HepG2 (cell line): ENCODE results near the gene RFX7. TPM values are rescaled to one million over a fixed set of nuclear protein-coding genes. Genes with fewer than 3 reads are reported as not detected.

Source experiments
- ATAC-seq: fragments of 200-7000 bp; cut with Tn5 transposase; 3 replicates; pipeline ENCODE4 v1.9.1; 2020; ENCODE audit warnings: mild to moderate bottlenecking, moderate library complexity
- BruUV-seq: library from RNA; stranded (reverse); fragments of 400-500 nt; replicated peaks from 2 replicates; lab custom pipeline; 2021; lab: Mats Ljungman, UMichigan
- CTCF ChIA-PET: fragments of 300-600 bp; formaldehyde crosslinking; extraction: SDS; loops from one replicate; lab custom pipeline; 2021; ENCODE audit warnings: low total read pairs, inconsistent platforms, low intra/inter-chr PET ratio; lab: Yijun Ruan, JAX
- POLR2A ChIA-PET: fragments of 350-600 bp; sonication (Branson Sonifier 250); formaldehyde crosslinking; loops from one replicate; lab custom pipeline; 2020; ENCODE audit warnings: antibody characterized with exemption, inconsistent platforms; lab: Yijun Ruan, JAX
- DNase-seq: peaks from one replicate; pipeline ENCODE4 v3.0.0-alpha.2; 2015; ENCODE audit warnings: low spot score
- FAIRE-seq: peaks from 3 replicates; lab custom pipeline; 2011; peaks lifted over from hg19 to GRCh38; lab: Jason Lieb, UNC
- H2AFZ ChIP-seq: one replicate; pipeline ENCODE4 v1.6.1; 2011; ENCODE audit warnings: low read length, inconsistent platforms
- H3K27ac ChIP-seq: fragments of 300-600 bp; 3 replicates; pipeline ENCODE4 v1.8.0; 2011; ENCODE audit warnings: mixed run types, mild to moderate bottlenecking, mixed read lengths, low read length, inconsistent platforms; ENCODE audit not compliant: insufficient read depth; ENCODE audit errors: extremely low read length
- H3K27me3 ChIP-seq, 2 experiments: fragments of 200-600 bp in 1 of 2; 2 replicates in 1 of 2; 3 replicates in 1 of 2; pipeline versions ENCODE4 v1.6.0 to v1.8.0; 2011; ENCODE audit warnings: low read length in 2 of 2, mild to moderate bottlenecking in 2 of 2, moderate library complexity in 2 of 2, inconsistent platforms in 1 of 2; ENCODE audit not compliant: insufficient read depth in 2 of 2, control insufficient read depth in 1 of 2
- H3K36me3 ChIP-seq, 2 experiments: fragments of 200-600 bp in 1 of 2; replicated peaks in 1 of 2; 2 replicates in 1 of 2; 3 replicates in 1 of 2; pipeline versions ENCODE4 v1.5.1 to v1.8.0; 2011; ENCODE audit warnings: low read length in 2 of 2, inconsistent platforms in 1 of 2; ENCODE audit not compliant: insufficient read depth in 2 of 2, control insufficient read depth in 1 of 2
- H3K4me1 ChIP-seq: 2 replicates; pipeline ENCODE4 v1.5.1; 2012; ENCODE audit warnings: low read length, inconsistent platforms; ENCODE audit not compliant: insufficient read depth
- H3K4me2 ChIP-seq: 2 replicates; pipeline ENCODE4 v1.6.0; 2011; ENCODE audit warnings: low read depth, low read length, inconsistent platforms
- H3K4me3 ChIP-seq, 3 experiments: fragments of 200-600 bp in 1 of 3; sonication (generic), shearing (Covaris generic) in 1 of 3; replicated peaks in 1 of 3; 2 replicates each; pipeline ENCODE4 v1.5.1; 2011 to 2016; ENCODE audit warnings: low read length in 3 of 3, inconsistent platforms in 2 of 3, low read depth in 2 of 3, mild to moderate bottlenecking in 2 of 3, control low read depth in 1 of 3, mixed read lengths in 1 of 3; ENCODE audit not compliant: insufficient read depth in 1 of 3
- H3K79me2 ChIP-seq: one replicate; pipeline ENCODE4 v1.6.1; 2011; ENCODE audit warnings: low read length, inconsistent platforms; ENCODE audit not compliant: insufficient read depth
- H3K9ac ChIP-seq: 2 replicates; pipeline ENCODE4 v1.6.0; 2011; ENCODE audit warnings: mild to moderate bottlenecking, low read depth, low read length, inconsistent platforms; ENCODE audit not compliant: insufficient read depth
- H3K9me3 ChIP-seq: 2 replicates; pipeline ENCODE4 v1.5.1; 2012; ENCODE audit warnings: mild to moderate bottlenecking, low read length
- H4K20me1 ChIP-seq: 2 replicates; pipeline ENCODE4 v1.6.0; 2011; ENCODE audit warnings: inconsistent platforms, mild to moderate bottlenecking, low read length, moderate library complexity; ENCODE audit not compliant: insufficient read depth
- GMEB1 ChIP-seq: sonication (generic); formaldehyde crosslinking; IDR thresholded peaks from 2 replicates; pipeline ENCODE4 v1.5.1; 2020; ENCODE audit warnings: missing genetic modification reagents, mild to moderate bottlenecking, borderline replicate concordance
- HES4 ChIP-seq: sonication (generic); formaldehyde crosslinking; IDR thresholded peaks from 2 replicates; pipeline ENCODE4 v1.9.0; 2021; ENCODE audit warnings: mild to moderate bottlenecking, missing genetic modification reagents, borderline replicate concordance
- HOXA7 ChIP-seq: sonication (generic); formaldehyde crosslinking; IDR thresholded peaks from 2 replicates; pipeline ENCODE4 v1.8.1; 2022; ENCODE audit warnings: mild to moderate bottlenecking, missing genetic modification reagents, moderate library complexity
- KDM2A ChIP-seq: sonication (generic); formaldehyde crosslinking; IDR thresholded peaks from 2 replicates; pipeline ENCODE4 v1.4.0; 2020; ENCODE audit warnings: low read depth, missing genetic modification reagents, borderline replicate concordance
- NCOR1 ChIP-seq: fragments of 200-600 bp; sonication (generic); IDR thresholded peaks from 2 replicates; pipeline ENCODE4 v1.7.0; 2017; ENCODE audit warnings: antibody characterized with exemption, low read length, borderline replicate concordance
- NKX3-1 ChIP-seq: sonication (generic); formaldehyde crosslinking; IDR thresholded peaks from 2 replicates; pipeline ENCODE4 v1.5.0; 2020; ENCODE audit warnings: missing genetic modification reagents
- SALL2 ChIP-seq: sonication (generic); formaldehyde crosslinking; IDR thresholded peaks from 2 replicates; pipeline ENCODE4 v1.8.1; 2023; ENCODE audit warnings: mild to moderate bottlenecking, missing genetic modification reagents, inconsistent platforms
- STAT6 ChIP-seq: sonication (generic); formaldehyde crosslinking; IDR thresholded peaks from 2 replicates; pipeline ENCODE4 v1.4.0; 2020; ENCODE audit warnings: missing genetic modification reagents, mild to moderate bottlenecking, borderline replicate concordance
- ZBTB20 ChIP-seq: sonication (generic); formaldehyde crosslinking; IDR thresholded peaks from 2 replicates; pipeline ENCODE4 v1.8.1; 2023; ENCODE audit warnings: missing genetic modification reagents, low read depth, mild to moderate bottlenecking, borderline replicate concordance
- ZNF329 ChIP-seq: sonication (generic); formaldehyde crosslinking; IDR thresholded peaks from 2 replicates; pipeline ENCODE4 v1.9.0; 2021; ENCODE audit warnings: low read depth, mild to moderate bottlenecking, missing genetic modification reagents
- ZNF570 ChIP-seq: sonication (generic); formaldehyde crosslinking; IDR thresholded peaks from 2 replicates; pipeline ENCODE4 v1.4.0; 2020; ENCODE audit warnings: mild to moderate bottlenecking, missing genetic modification reagents, borderline replicate concordance
- ZNF761 ChIP-seq: sonication (generic); formaldehyde crosslinking; conservative IDR thresholded peaks from 2 replicates; pipeline ENCODE4 v1.4.0; 2020; ENCODE audit warnings: mild to moderate bottlenecking, missing genetic modification reagents
- ZNF83 ChIP-seq: sonication (generic); formaldehyde crosslinking; IDR thresholded peaks from 2 replicates; pipeline ENCODE4 v1.4.0; 2020; ENCODE audit warnings: missing genetic modification reagents, mild to moderate bottlenecking, borderline replicate concordance
- WGBS: methylation state at CpG from one replicate; pipeline ENCODE4 v1.1.6; 2017; ENCODE audit warnings: low lambda C conversion rate; 5-methylcytosine and 5-hydroxymethylcytosine counted together
- in situ Hi-C: cut with HindIII; loops from 2 replicates; pipeline ENCODE4 v1.10.0; 2017; ENCODE audit warnings: low pct_unique_long_range_greater_than_20kb; ENCODE audit not compliant: extremely low pct_ligation_motif_present
- intact Hi-C: fragments of 100-400 bp; cut with micrococcal nuclease; formaldehyde crosslinking; loops from one replicate; pipeline ENCODE4 v1.10.0; 2022; ENCODE audit not compliant: unreplicated experiment
- polyA plus RNA-seq, 8 experiments: library from polyadenylated mRNA; depleted of rRNA in 3 of 8; stranded (reverse) in 7 of 8; unstranded in 1 of 8; fragments of >200 nt; fragmentation: Illumina TruSeq in 4 of 8; extraction: Trizol in 4 of 8; gene quantifications; 2 replicates each; pipeline versions ENCODE4 v1.2.1 to v1.2.3, GENCODE V29; 2011 to 2016; ENCODE audit warnings: low read depth in 4 of 8, missing spikeins in 1 of 8, mixed read lengths in 1 of 8; ENCODE audit not compliant: insufficient read depth in 1 of 8
- total RNA-seq, 5 experiments: library from RNA; depleted of rRNA; stranded (reverse); fragments of >200 nt; fragmentation: Illumina TruSeq; extraction: Trizol; gene quantifications; 2 replicates each; pipeline ENCODE4 v1.2.3, GENCODE V29; 2016; ENCODE audit warnings: low read depth in 1 of 5
- TF ChIP-seq, protein P1 (sequence below): IDR thresholded peaks from 2 replicates; pipeline ENCODE4 v1.6.1; 2016

The RFX7 gene
- total and polyA plus RNA-seq, 2 of the 13 experiments (the other 11 are each of a cell fraction or from before 2014, with no cell fraction given), result 8.5 to 10.4 TPM

DNA sequence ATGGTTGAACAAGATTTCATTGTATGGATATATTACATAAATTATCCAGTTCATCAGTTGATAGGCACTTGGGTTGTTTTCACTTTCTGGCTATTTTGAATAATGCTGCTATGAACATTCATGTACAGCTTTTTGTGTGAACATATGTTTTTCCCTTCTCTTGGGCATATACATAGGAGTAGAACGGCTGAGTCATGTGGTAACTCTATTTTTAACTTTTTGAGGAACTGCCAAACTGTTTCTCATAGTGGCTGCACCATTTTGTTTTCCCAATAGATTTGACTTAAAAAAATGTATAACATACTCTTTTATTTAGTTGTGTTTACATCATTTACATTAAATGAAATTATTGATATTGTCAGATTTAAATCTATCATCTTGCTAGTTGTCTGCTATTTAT is 28.8 kb upstream of the RFX7 start:
- no peaks in the 10 kb centered on the region for H3K4me1 ChIP-seq
- intact Hi-C loops, result no loop called here
- 4% methylated on average over 1 of the region's 1 CpG for WGBS
- no peak for ATAC-seq
- H3K9ac ChIP-seq, result no peak overlapping the region
- no peaks in the 10 kb centered on the region; a peak in 1 of 5 replicates for H3K27me3 ChIP-seq
- no peak for DNase-seq
- H2AFZ ChIP-seq, result no peak overlapping the region
- ChIA-PET CTCF (no interaction called here), POLR2A (no interaction called here)
- H3K4me2 ChIP-seq, result no peak overlapping the region
- no peak overlapping the region for H3K27ac ChIP-seq
- H3K4me3 ChIP-seq, result no peak overlapping the region
- no peak for FAIRE-seq
- no TSS peak for BruUV-seq
- H3K9me3 ChIP-seq, result no peaks in the 10 kb centered on the region
- H3K79me2 ChIP-seq, result no peaks in the 10 kb centered on the region
- no peaks in the 10 kb centered on the region for H3K36me3 ChIP-seq
- in situ Hi-C loops, result no loop called here
- no peaks in the 10 kb centered on the region for H4K20me1 ChIP-seq
- no peak for TF ChIP-seq ZNF761 (CRISPR knock-in tag)
- TF ChIP-seq ZNF329 (CRISPR knock-in tag), result no peak
- TF ChIP-seq KDM2A (CRISPR knock-in tag), result no peak
- TF ChIP-seq SALL2 (CRISPR knock-in tag), result no peak
- no peak for TF ChIP-seq NKX3-1 (CRISPR knock-in tag)
- TF ChIP-seq, protein P1, sequence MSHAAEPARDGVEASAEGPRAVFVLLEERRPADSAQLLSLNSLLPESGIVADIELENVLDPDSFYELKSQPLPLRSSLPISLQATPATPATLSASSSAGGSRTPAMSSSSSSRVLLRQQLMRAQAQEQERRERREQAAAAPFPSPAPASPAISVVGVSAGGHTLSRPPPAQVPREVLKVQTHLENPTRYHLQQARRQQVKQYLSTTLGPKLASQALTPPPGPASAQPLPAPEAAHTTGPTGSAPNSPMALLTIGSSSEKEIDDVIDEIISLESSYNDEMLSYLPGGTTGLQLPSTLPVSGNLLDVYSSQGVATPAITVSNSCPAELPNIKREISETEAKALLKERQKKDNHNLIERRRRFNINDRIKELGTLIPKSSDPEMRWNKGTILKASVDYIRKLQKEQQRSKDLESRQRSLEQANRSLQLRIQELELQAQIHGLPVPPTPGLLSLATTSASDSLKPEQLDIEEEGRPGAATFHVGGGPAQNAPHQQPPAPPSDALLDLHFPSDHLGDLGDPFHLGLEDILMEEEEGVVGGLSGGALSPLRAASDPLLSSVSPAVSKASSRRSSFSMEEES (CRISPR knock-in tag), result no peak
- TF ChIP-seq GMEB1 (CRISPR knock-in tag), result no peak
- TF ChIP-seq HES4 (CRISPR knock-in tag), result no peak
- TF ChIP-seq ZBTB20, result no peak
- TF ChIP-seq HOXA7 (CRISPR knock-in tag), result no peak
- TF ChIP-seq STAT6 (CRISPR knock-in tag), result no peak
- no peak for TF ChIP-seq NCOR1
- TF ChIP-seq ZNF83 (CRISPR knock-in tag), result no peak
- no peak for TF ChIP-seq ZNF570 (CRISPR knock-in tag)
